Measurements from ENCODE around the gene CNTNAP5.

Gene CNTNAP5

GRCh38 chr2:124834331-124834730 lies 809.2 kb downstream of the CNTNAP5 start:
- Histone ChIP-seq H3K4me3 (ENCODE audit: low read depth, low read length) (no peak overlapping the region), H3K9me3 (ENCODE audit: control insufficient read depth, insufficient read depth, low read length) (peaks cover 17% of the 10 kb centered on the region), H3K36me3 (ENCODE audit: control insufficient read depth, insufficient read depth, low read length) (no peaks in the 10 kb centered on the region), H3K27me3 (ENCODE audit: control insufficient read depth, insufficient read depth, low read length) (no peaks in the 10 kb centered on the region), H3K27ac (ENCODE audit: low read depth, low read length) (no peak overlapping the region), H3K4me1 (ENCODE audit: control insufficient read depth, insufficient read depth, low read length) (no peaks in the 10 kb centered on the region), H3K9ac (ENCODE audit: low read depth, low read length) (no peak overlapping the region)

GRCh38 chr2:124835331-124835730 lies 810.2 kb downstream of the CNTNAP5 start:
- Histone ChIP-seq H3K27ac (ENCODE audit: low read depth, low read length) (no peak overlapping the region), H3K4me1 (ENCODE audit: control insufficient read depth, insufficient read depth, low read length) (no peaks in the 10 kb centered on the region), H3K36me3 (ENCODE audit: control insufficient read depth, insufficient read depth, low read length) (no peaks in the 10 kb centered on the region), H3K4me3 (ENCODE audit: low read depth, low read length) (no peak overlapping the region), H3K27me3 (ENCODE audit: control insufficient read depth, insufficient read depth, low read length) (no peaks in the 10 kb centered on the region), H3K9me3 (ENCODE audit: control insufficient read depth, insufficient read depth, low read length) (peaks cover 12% of the 10 kb centered on the region), H3K9ac (ENCODE audit: low read depth, low read length) (no peak overlapping the region)

GRCh38 chr2:124836416-124836815 lies 811.3 kb downstream of the CNTNAP5 start:
- H3K4me1 ChIP-seq (ENCODE audit: control insufficient read depth, insufficient read depth, low read length), result no peaks in the 10 kb centered on the region
- no peaks in the 10 kb centered on the region for H3K36me3 ChIP-seq (ENCODE audit: control insufficient read depth, insufficient read depth, low read length)
- peaks cover 4% of the 10 kb centered on the region; the same call in 1 of the 2 replicates for H3K9me3 ChIP-seq (ENCODE audit: control insufficient read depth, insufficient read depth, low read length)
- H3K4me3 ChIP-seq (ENCODE audit: low read depth, low read length), result no peak overlapping the region
- H3K27me3 ChIP-seq (ENCODE audit: control insufficient read depth, insufficient read depth, low read length), result no peaks in the 10 kb centered on the region
- H3K27ac ChIP-seq (ENCODE audit: low read depth, low read length), result no peak overlapping the region
- no peak overlapping the region for H3K9ac ChIP-seq (ENCODE audit: low read depth, low read length)

GRCh38 chr2:124837496-124837895 lies 812.4 kb downstream of the CNTNAP5 start:
- Histone ChIP-seq H3K27me3 (ENCODE audit: control insufficient read depth, insufficient read depth, low read length) (no peaks in the 10 kb centered on the region), H3K36me3 (ENCODE audit: control insufficient read depth, insufficient read depth, low read length) (no peaks in the 10 kb centered on the region), H3K9me3 (ENCODE audit: control insufficient read depth, insufficient read depth, low read length) (no peaks in the 10 kb centered on the region), H3K27ac (ENCODE audit: low read depth, low read length) (no peak overlapping the region), H3K4me1 (ENCODE audit: control insufficient read depth, insufficient read depth, low read length) (no peaks in the 10 kb centered on the region), H3K9ac (ENCODE audit: low read depth, low read length) (no peak overlapping the region), H3K4me3 (ENCODE audit: low read depth, low read length) (no peak overlapping the region)

- Histone ChIP-seq H3K9me3 (ENCODE audit: control insufficient read depth, insufficient read depth, low read length) (no peaks in the 10 kb centered on the region), H3K4me3 (ENCODE audit: low read depth, low read length) (no peak overlapping the region), H3K4me1 (ENCODE audit: control insufficient read depth, insufficient read depth, low read length) (no peaks in the 10 kb centered on the region), H3K27ac (ENCODE audit: low read depth, low read length) (no peak overlapping the region), H3K9ac (ENCODE audit: low read depth, low read length) (no peak overlapping the region), H3K36me3 (ENCODE audit: control insufficient read depth, insufficient read depth, low read length) (no peaks in the 10 kb centered on the region), H3K27me3 (ENCODE audit: control insufficient read depth, insufficient read depth, low read length) (no peaks in the 10 kb centered on the region)
Measured at GRCh38 chr2:124838406-124838805, 813.3 kb downstream of the CNTNAP5 start.

GRCh38 chr2:124867247-124867646 lies 842.2 kb downstream of the CNTNAP5 start:
- Histone ChIP-seq H3K9me3 (ENCODE audit: control insufficient read depth, insufficient read depth, low read length) (no peaks in the 10 kb centered on the region), H3K4me3 (ENCODE audit: low read depth, low read length) (no peak overlapping the region), H3K36me3 (ENCODE audit: control insufficient read depth, insufficient read depth, low read length) (no peaks in the 10 kb centered on the region), H3K27ac (ENCODE audit: low read depth, low read length) (no peak overlapping the region), H3K9ac (ENCODE audit: low read depth, low read length) (no peak overlapping the region), H3K27me3 (ENCODE audit: control insufficient read depth, insufficient read depth, low read length) (no peaks in the 10 kb centered on the region), H3K4me1 (ENCODE audit: control insufficient read depth, insufficient read depth, low read length) (no peaks in the 10 kb centered on the region)

GRCh38 chr2:124874219-124874618 lies 849.1 kb downstream of the CNTNAP5 start:
- H3K27ac ChIP-seq (ENCODE audit: low read depth, low read length), result no peak overlapping the region
- H3K4me3 ChIP-seq (ENCODE audit: low read depth, low read length), result no peak overlapping the region
- no peak overlapping the region for H3K9ac ChIP-seq (ENCODE audit: low read depth, low read length)
- H3K4me1 ChIP-seq (ENCODE audit: control insufficient read depth, insufficient read depth, low read length), result no peaks in the 10 kb centered on the region
- no peaks in the 10 kb centered on the region for H3K27me3 ChIP-seq (ENCODE audit: control insufficient read depth, insufficient read depth, low read length)
- no peaks in the 10 kb centered on the region for H3K36me3 ChIP-seq (ENCODE audit: control insufficient read depth, insufficient read depth, low read length)
- H3K9me3 ChIP-seq (ENCODE audit: control insufficient read depth, insufficient read depth, low read length), result no peaks in the 10 kb centered on the region

- no peak overlapping the region for H3K27ac ChIP-seq (ENCODE audit: low read depth, low read length)
- no peaks in the 10 kb centered on the region for H3K36me3 ChIP-seq (ENCODE audit: control insufficient read depth, insufficient read depth, low read length)
- H3K27me3 ChIP-seq (ENCODE audit: control insufficient read depth, insufficient read depth, low read length), result no peaks in the 10 kb centered on the region
- no peak overlapping the region for H3K4me3 ChIP-seq (ENCODE audit: low read depth, low read length)
- H3K4me1 ChIP-seq (ENCODE audit: control insufficient read depth, insufficient read depth, low read length), result no peaks in the 10 kb centered on the region
- no peaks in the 10 kb centered on the region for H3K9me3 ChIP-seq (ENCODE audit: control insufficient read depth, insufficient read depth, low read length)
- no peak overlapping the region for H3K9ac ChIP-seq (ENCODE audit: low read depth, low read length)
Measured at GRCh38 chr2:124874676-124875075, 849.6 kb downstream of the CNTNAP5 start.

GRCh38 chr2:124875627-124876244 lies 850.6 kb downstream of the CNTNAP5 start:
- no peak overlapping the region for H3K9ac ChIP-seq (ENCODE audit: low read depth, low read length)
- no peaks in the 10 kb centered on the region for H3K27me3 ChIP-seq (ENCODE audit: control insufficient read depth, insufficient read depth, low read length)
- peaks cover 2% of the 10 kb centered on the region; the same call in 1 of the 2 replicates for H3K4me1 ChIP-seq (ENCODE audit: control insufficient read depth, insufficient read depth, low read length)
- no peaks in the 10 kb centered on the region for H3K36me3 ChIP-seq (ENCODE audit: control insufficient read depth, insufficient read depth, low read length)
- no peak overlapping the region for H3K4me3 ChIP-seq (ENCODE audit: low read depth, low read length)
- H3K27ac ChIP-seq (ENCODE audit: low read depth, low read length), result no peak overlapping the region
- H3K9me3 ChIP-seq (ENCODE audit: control insufficient read depth, insufficient read depth, low read length), result no peaks in the 10 kb centered on the region

GRCh38 chr2:124877141-124877577 lies 852.1 kb downstream of the CNTNAP5 start:
- Histone ChIP-seq H3K27me3 (ENCODE audit: control insufficient read depth, insufficient read depth, low read length) (no peaks in the 10 kb centered on the region), H3K36me3 (ENCODE audit: control insufficient read depth, insufficient read depth, low read length) (no peaks in the 10 kb centered on the region), H3K4me3 (ENCODE audit: low read depth, low read length) (no peak overlapping the region), H3K9me3 (ENCODE audit: control insufficient read depth, insufficient read depth, low read length) (no peaks in the 10 kb centered on the region), H3K4me1 (ENCODE audit: control insufficient read depth, insufficient read depth, low read length) (peaks cover 9% of the 10 kb centered on the region; the same call in 1 of the 2 replicates), H3K27ac (ENCODE audit: low read depth, low read length) (no peak overlapping the region), H3K9ac (ENCODE audit: low read depth, low read length) (no peak overlapping the region)

GRCh38 chr2:124879640-124880039 lies 854.6 kb downstream of the CNTNAP5 start:
- H3K9me3 ChIP-seq (ENCODE audit: control insufficient read depth, insufficient read depth, low read length), result no peaks in the 10 kb centered on the region
- H3K36me3 ChIP-seq (ENCODE audit: control insufficient read depth, insufficient read depth, low read length), result no peaks in the 10 kb centered on the region
- no peaks in the 10 kb centered on the region for H3K27me3 ChIP-seq (ENCODE audit: control insufficient read depth, insufficient read depth, low read length)
- H3K4me3 ChIP-seq (ENCODE audit: low read depth, low read length), result no peak overlapping the region
- H3K9ac ChIP-seq (ENCODE audit: low read depth, low read length), result no peak overlapping the region
- peaks cover 9% of the 10 kb centered on the region; the same call in 1 of the 2 replicates for H3K4me1 ChIP-seq (ENCODE audit: control insufficient read depth, insufficient read depth, low read length)
- H3K27ac ChIP-seq (ENCODE audit: low read depth, low read length), result no peak overlapping the region
